GM04503 (cell line): ENCODE data around the gene STOX2.

Experiments used
- DNase-seq: peaks from one replicate; pipeline ENCODE4 v3.0.0-alpha.2; 2012; ENCODE audit warnings: low read depth

Gene STOX2

GRCh38 chr4:183905081-183905592, at the start of gene STOX2:
STOX2 (plus strand) TSS chr4:183905307; CDS start chr4:183906791, 1,484 bp downstream.
- no peak for DNase-seq

- no peak for DNase-seq
Measured at GRCh38 chr4:183855323-183856190, 49.5 kb upstream of the STOX2 start.

- DNase-seq, result no peak
Measured at GRCh38 chr4:183857040-183857439, 48.1 kb upstream of the STOX2 start.

- no peak for DNase-seq
Measured at GRCh38 chr4:183858011-183858615, 47.0 kb upstream of the STOX2 start.

- DNase-seq, result no peak
Measured at GRCh38 chr4:183860119-183860518, 45.0 kb upstream of the STOX2 start.

GRCh38 chr4:183860731-183861130, 44.4 kb upstream of the STOX2 start:
- no peak for DNase-seq

GRCh38 chr4:183861426-183861825, 43.7 kb upstream of the STOX2 start:
- no peak for DNase-seq

- no peak for DNase-seq
Measured at GRCh38 chr4:183863155-183863825, 41.8 kb upstream of the STOX2 start.

GRCh38 chr4:183867247-183867646, 37.9 kb upstream of the STOX2 start:
- no peak for DNase-seq

- DNase-seq, result no peak
Measured at GRCh38 chr4:183870997-183871396, 34.1 kb upstream of the STOX2 start.

- DNase-seq, result no peak
Measured at GRCh38 chr4:183871581-183871980, 33.5 kb upstream of the STOX2 start.

GRCh38 chr4:183872531-183872930, 32.6 kb upstream of the STOX2 start:
- DNase-seq, result no peak

GRCh38 chr4:183873409-183874185, 31.5 kb upstream of the STOX2 start:
- DNase-seq, result no peak

- DNase-seq, result no peak
Measured at GRCh38 chr4:183875251-183875825, 29.8 kb upstream of the STOX2 start.

GRCh38 chr4:183876268-183876934, 28.7 kb upstream of the STOX2 start:
- DNase-seq, result no peak

GRCh38 chr4:183878251-183878970, 26.7 kb upstream of the STOX2 start:
- DNase-seq, result no peak

GRCh38 chr4:183885205-183885720, 19.8 kb upstream of the STOX2 start:
- DNase-seq, result no peak

GRCh38 chr4:183887351-183887750, 17.8 kb upstream of the STOX2 start:
- no peak for DNase-seq

- no peak for DNase-seq
Measured at GRCh38 chr4:183888564-183888963, 16.5 kb upstream of the STOX2 start.

- DNase-seq, result no peak
Measured at GRCh38 chr4:183889190-183889589, 15.9 kb upstream of the STOX2 start.
